ENCODE data around the gene BRAF. TPM values are rescaled to one million over a fixed set of nuclear protein-coding genes. Genes with fewer than 3 reads are reported as not detected.

BRAF gene
- total and polyA plus RNA-seq, 2 of the 8 experiments (the other 6 are each of a cell fraction or from before 2014, with no cell fraction given): 11.4 to 32.6 TPM

DNA sequence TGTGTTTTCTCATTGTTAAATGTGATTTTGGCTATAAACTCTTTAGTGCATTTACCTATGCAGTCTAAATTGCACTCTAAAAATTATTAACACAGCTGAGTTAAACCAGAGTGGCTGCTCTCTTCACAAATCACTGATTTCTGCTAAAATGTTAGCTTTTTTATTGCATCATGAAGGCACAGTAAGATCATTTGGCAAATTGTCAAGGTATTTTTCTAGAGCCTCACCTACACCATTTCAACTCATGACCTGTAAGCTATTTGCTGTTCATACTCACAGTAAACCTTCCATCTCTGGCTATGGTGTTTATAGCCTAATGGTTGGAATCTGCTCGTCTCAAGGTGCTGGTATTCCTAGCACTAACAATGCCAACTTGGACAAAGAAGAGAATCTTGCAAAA, 202.5 kb downstream of the BRAF start:
- no peaks in the 10 kb centered on the region for H3K9me3 ChIP-seq (ENCODE audit: insufficient read depth in 2 of 2, low read depth in 1 of 2, low read length in 1 of 2)
- 89% methylated on average over 1 of the region's 1 CpG; no CpG with 5 or more reads in 1 of the 2 experiments for WGBS, 2 experiments (ENCODE audit: extremely low coverage in 1 of 2, insufficient coverage in 1 of 2, insufficient read length in 1 of 2, insufficient replicate concordance in 2 of 2, low coverage in 1 of 2, low lambda C conversion rate in 2 of 2, missing lambda C conversion rate in 1 of 2)
- FAIRE-seq (no peak), DNase-seq (ENCODE audit: low read depth in 1 of 2, low spot score in 2 of 2) (no peak)
- CTCF ChIA-PET (ENCODE audit: partially characterized antibody): interaction anchor here (1.1 to 2.2 kb wide), 2 partner anchors 18 to 20 kb away, joined by 3 to 8 read pairs; no protein-coding TSS in a partner anchor
- no peak overlapping the region for H3K14ac ChIP-seq (ENCODE audit: insufficient read length)
- H2BK15ac ChIP-seq (ENCODE audit: low read length): no peak overlapping the region
- no peak overlapping the region for H3K27ac ChIP-seq (ENCODE audit: low read depth, low read length)
- POLR2A ChIA-PET (ENCODE audit: partially characterized antibody): no interaction called here
- H3K56ac ChIP-seq (replicated peaks; ENCODE audit: insufficient read length, low read depth, low read length): no peak overlapping the region
- H4K20me1 ChIP-seq (replicated peaks in 1 of 2; ENCODE audit: control insufficient read depth in 1 of 2, insufficient read depth in 2 of 2, low read length in 2 of 2): no peaks in the 10 kb centered on the region
- H3K18ac ChIP-seq (ENCODE audit: extremely low read depth, low read length): no peak overlapping the region
- no peak overlapping the region for H3K9ac ChIP-seq (replicated peaks in 1 of 4; ENCODE audit: extremely low read depth in 1 of 4, low read depth in 3 of 4, low read length in 3 of 4)
- H3K23me2 ChIP-seq (ENCODE audit: low read depth, low read length): no peaks in the 10 kb centered on the region
- peaks cover 0 to 5% (median 3%) of the 10 kb centered on the region in 4 experiments; a peak in 5 of 8 replicates for H3K36me3 ChIP-seq (ENCODE audit: control insufficient read depth in 2 of 4, insufficient read depth in 4 of 4, low read length in 3 of 4)
- H3K23ac ChIP-seq (ENCODE audit: insufficient read length): no peak overlapping the region
- no peak overlapping the region for H2BK12ac ChIP-seq (ENCODE audit: low read depth, low read length)
- no peak for TF ChIP-seq PHF8 (conservative IDR thresholded peaks at IDR 0.05; ENCODE audit: low read depth, low read length)
- TF ChIP-seq MAFK (IDR thresholded peaks at IDR 0.05; ENCODE audit: low read depth, low read length): no peak
- TF ChIP-seq BACH1 (IDR thresholded peaks at IDR 0.05; ENCODE audit: low read length): no peak
- TF ChIP-seq JUN (IDR thresholded peaks at IDR 0.05; ENCODE audit: low read depth, low read length): no peak
- TF ChIP-seq ATF2 (IDR thresholded peaks at IDR 0.05; ENCODE audit: low read length): no peak
- no peak overlapping the region for H3K4me3 ChIP-seq (ENCODE audit: extremely low read depth in 1 of 4, insufficient read depth in 2 of 4, low read depth in 3 of 4, low read length in 4 of 4)
- H4K91ac ChIP-seq (replicated peaks; ENCODE audit: insufficient read length, low read length): no peak overlapping the region
- H3K79me2 ChIP-seq (ENCODE audit: control insufficient read depth in 1 of 2, insufficient read depth in 2 of 2, low read length in 2 of 2): no peaks in the 10 kb centered on the region
- H4K8ac ChIP-seq (ENCODE audit: extremely low read depth, insufficient read depth, low read length): no peak overlapping the region
- H3K4me2 ChIP-seq (ENCODE audit: insufficient read depth in 1 of 2, low read depth in 2 of 2, low read length in 2 of 2): no peak overlapping the region
- no peak overlapping the region for H2AFZ ChIP-seq (ENCODE audit: low read length)
- H2BK20ac ChIP-seq (ENCODE audit: low read length): no peak overlapping the region
- H2BK5ac ChIP-seq (ENCODE audit: low read depth, low read length): no peak overlapping the region
- H3K4me1 ChIP-seq (replicated peaks in 1 of 4; ENCODE audit: control insufficient read depth in 3 of 4, insufficient read depth in 4 of 4, low read length in 3 of 4): no peaks in the 10 kb centered on the region
- H2AK5ac ChIP-seq (ENCODE audit: low read depth, low read length): no peak overlapping the region
- H3K27me3 ChIP-seq (replicated peaks in 1 of 4; ENCODE audit: control insufficient read depth in 3 of 4, extremely low read depth in 1 of 4, insufficient read depth in 3 of 4, low read length in 3 of 4): no peaks in the 10 kb centered on the region
- H3K79me1 ChIP-seq (ENCODE audit: low read depth, low read length): no peaks in the 10 kb centered on the region
- no peak overlapping the region for H4K5ac ChIP-seq (ENCODE audit: insufficient read length, low read depth, low read length)
- no peak overlapping the region for H2BK120ac ChIP-seq (replicated peaks; ENCODE audit: low read depth, low read length)
- H3K4ac ChIP-seq (replicated peaks; ENCODE audit: insufficient read length, low read depth, low read length): no peak overlapping the region
